Measurements from ENCODE around the gene FHIT. TPM values are rescaled to one million over a fixed set of nuclear protein-coding genes. Genes with fewer than 3 reads are reported as not detected.

The FHIT gene
- total RNA-seq, 1 donor from 2014 or later = 23.8 TPM

DNA sequence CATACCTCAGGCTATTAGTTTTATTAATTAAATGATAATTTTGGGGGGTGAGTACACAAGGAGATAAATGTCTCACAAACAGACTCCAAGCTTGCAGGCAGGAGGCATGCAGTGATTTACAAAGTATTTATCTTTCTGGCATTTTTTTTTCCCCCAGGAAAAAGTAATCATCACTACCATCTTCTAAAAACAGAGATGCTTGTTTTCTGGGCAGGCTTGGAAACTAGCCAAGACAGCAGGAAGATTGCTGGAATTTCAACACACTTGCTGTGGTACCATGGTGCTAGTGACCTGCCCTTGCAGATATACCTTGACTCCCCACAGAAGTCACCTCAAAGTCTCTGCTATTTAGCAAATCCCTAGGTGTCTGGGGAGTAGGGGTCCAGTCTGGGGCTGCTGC is 1468.6 kb downstream of the FHIT start:
- no peak overlapping the region for H3K27ac Mint-ChIP-seq
- peaks cover 47% of the 10 kb centered on the region for H3K36me3 Mint-ChIP-seq (ENCODE audit: low read depth)
- H3K4me1 Mint-ChIP-seq = peaks cover 31% of the 10 kb centered on the region
- peaks cover 4% of the 10 kb centered on the region for H3K9me3 Mint-ChIP-seq
- H3K4me3 Mint-ChIP-seq = no peak overlapping the region
- intact Hi-C loops (cut with micrococcal nuclease) = loop anchor here (2.0 to 10.0 kb wide), 5 partner anchors 50 to 568 kb away; no protein-coding TSS in a partner anchor
- no peak for DNase-seq
- H3K27me3 Mint-ChIP-seq = no peaks in the 10 kb centered on the region

DNA sequence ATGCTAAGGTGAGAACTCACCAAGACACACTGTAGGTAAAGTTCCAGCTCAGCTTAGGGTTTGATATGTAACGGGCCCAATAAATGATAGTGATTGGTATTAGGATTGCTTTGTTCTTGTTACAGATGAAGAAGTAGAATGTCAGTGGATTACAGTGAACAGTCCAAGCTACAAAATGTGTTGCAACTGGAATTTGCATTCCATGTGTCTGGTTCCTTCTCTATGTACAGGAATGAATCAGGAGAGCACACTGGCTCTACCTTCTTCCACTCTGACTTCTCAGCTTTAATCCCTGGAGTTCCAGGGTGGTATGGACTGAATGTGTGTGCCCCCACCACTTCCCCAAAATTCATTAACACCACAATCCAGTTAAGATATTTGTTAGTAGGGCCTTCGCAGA is 1471.0 kb downstream of the FHIT start:
- Mint-ChIP-seq H3K4me3 (no peak overlapping the region), H3K4me1 (peaks cover 40% of the 10 kb centered on the region), H3K36me3 (ENCODE audit: low read depth) (peaks cover 30% of the 10 kb centered on the region), H3K9me3 (peaks cover 4% of the 10 kb centered on the region), H3K27me3 (no peaks in the 10 kb centered on the region), H3K27ac (no peak overlapping the region)
- no peak for DNase-seq
- intact Hi-C loops (cut with micrococcal nuclease) = loop anchor here (5.0 to 10.0 kb wide), 4 partner anchors 48 to 565 kb away; no protein-coding TSS in a partner anchor

DNA sequence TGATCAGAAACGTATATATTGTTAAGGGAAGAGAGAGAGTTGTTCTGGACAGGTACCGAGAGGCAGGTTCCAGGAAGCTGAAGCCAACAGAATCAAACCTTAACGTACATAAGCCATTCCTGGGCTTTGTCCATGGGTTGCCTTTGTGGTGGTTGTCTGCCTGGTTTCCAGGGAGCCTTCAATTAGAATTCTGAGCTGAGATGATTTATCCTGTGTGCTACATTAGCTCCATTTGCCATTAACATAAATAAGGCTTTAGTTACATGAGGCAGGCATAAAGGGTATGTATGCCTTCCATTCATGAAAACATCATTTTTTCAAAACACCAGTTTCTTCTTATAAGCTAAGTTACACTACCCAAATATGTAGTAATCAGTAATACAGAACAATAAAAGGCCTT is 1472.0 kb downstream of the FHIT start:
- no peak overlapping the region for H3K27ac Mint-ChIP-seq
- no peak for DNase-seq
- H3K27me3 Mint-ChIP-seq = no peaks in the 10 kb centered on the region
- H3K36me3 Mint-ChIP-seq (ENCODE audit: low read depth) = peaks cover 30% of the 10 kb centered on the region
- H3K4me1 Mint-ChIP-seq = peaks cover 38% of the 10 kb centered on the region
- peaks cover 4% of the 10 kb centered on the region for H3K9me3 Mint-ChIP-seq
- intact Hi-C loops (cut with micrococcal nuclease) = loop anchor here (10.0 kb wide), 1 partner anchor 276 kb away; no protein-coding TSS in a partner anchor
- H3K4me3 Mint-ChIP-seq = no peak overlapping the region

DNA sequence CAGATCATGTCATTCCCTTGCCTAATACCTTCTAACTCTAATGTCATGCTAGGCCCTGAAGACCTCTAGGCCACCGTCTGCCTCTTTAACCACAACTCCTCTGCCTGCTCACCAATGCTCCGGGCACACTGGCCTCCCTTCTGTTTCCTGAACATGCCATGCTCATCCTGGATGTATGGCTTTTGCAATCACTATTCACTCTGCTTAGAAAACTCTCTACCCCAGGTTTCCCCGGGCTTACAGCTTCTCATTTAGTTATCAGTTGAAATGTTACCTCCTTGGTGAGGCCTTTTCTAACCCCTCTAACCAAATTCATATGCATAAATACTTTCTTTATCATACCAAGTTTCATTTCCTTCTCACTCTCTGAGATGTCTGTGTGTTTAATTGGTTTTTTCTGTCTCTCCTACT is 1473.6 kb downstream of the FHIT start:
- no peak overlapping the region for H3K4me3 Mint-ChIP-seq
- H3K36me3 Mint-ChIP-seq (ENCODE audit: low read depth) = peaks cover 22% of the 10 kb centered on the region
- peak overlapping the region; percentile 30 for H3K27ac Mint-ChIP-seq
- H3K27me3 Mint-ChIP-seq = no peaks in the 10 kb centered on the region
- peaks cover 4% of the 10 kb centered on the region for H3K9me3 Mint-ChIP-seq
- H3K4me1 Mint-ChIP-seq = peaks cover 39% of the 10 kb centered on the region
- no peak for DNase-seq
- intact Hi-C loops (cut with micrococcal nuclease) = loop anchor here (10.0 kb wide), 1 partner anchor 277 kb away; no protein-coding TSS in a partner anchor

DNA sequence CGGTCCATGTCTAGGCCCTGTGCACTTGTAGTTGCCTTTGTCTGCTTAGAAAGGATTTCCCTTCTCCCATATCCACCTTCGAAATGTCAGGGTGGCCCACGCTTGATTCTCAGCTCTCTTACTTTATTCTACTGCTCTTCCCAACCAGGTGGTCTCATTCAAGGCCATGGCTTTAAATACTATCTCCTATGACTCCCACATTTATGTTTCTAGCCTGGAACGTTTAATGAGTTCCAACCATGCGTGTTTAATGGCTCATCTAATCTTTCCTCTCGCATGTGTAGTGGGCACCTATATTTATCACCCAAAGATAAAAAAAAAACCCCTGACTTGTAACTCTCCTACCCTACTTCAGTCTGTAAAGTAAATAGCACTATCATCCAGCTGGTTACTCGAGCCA is 1474.2 kb downstream of the FHIT start:
- no peak for DNase-seq
- Mint-ChIP-seq H3K27me3 (no peaks in the 10 kb centered on the region), H3K4me3 (no peak overlapping the region), H3K9me3 (peaks cover 4% of the 10 kb centered on the region), H3K27ac (no peak overlapping the region), H3K4me1 (peaks cover 42% of the 10 kb centered on the region), H3K36me3 (ENCODE audit: low read depth) (peaks cover 21% of the 10 kb centered on the region)
- intact Hi-C loops (cut with micrococcal nuclease) = loop anchor here (10.0 kb wide), 1 partner anchor 278 kb away; no protein-coding TSS in a partner anchor

DNA sequence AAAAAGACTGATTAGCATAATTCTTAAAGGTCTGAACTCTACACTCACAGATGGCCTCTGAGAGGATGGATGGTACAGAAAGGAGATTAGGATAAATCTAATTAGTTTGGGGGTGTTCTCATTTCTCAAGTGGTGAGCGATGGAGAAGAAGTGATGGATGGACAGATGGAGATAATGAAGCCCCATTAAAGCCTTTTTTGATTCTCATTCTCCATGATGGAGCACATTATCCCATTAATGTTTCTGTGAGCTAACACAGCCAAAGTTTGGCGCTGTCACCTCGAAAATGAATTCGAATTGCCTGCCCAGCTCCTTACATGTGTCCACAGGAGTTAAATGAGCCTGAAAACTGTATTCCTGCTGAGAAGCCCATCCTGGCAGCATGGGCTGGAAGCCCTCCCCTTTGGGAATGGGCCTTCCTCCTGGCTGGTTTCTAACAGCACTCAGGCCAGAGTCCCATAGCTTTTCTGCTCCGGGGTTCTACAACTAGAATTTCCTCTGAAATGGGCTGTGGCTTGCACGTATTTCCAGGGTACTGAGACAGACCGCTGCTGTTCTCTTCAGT is 1475.4 kb downstream of the FHIT start:
- intact Hi-C loops (cut with micrococcal nuclease) = loop anchor here (10.0 kb wide), 1 partner anchor 279 kb away; no protein-coding TSS in a partner anchor
- peaks cover 27% of the 10 kb centered on the region for H3K36me3 Mint-ChIP-seq (ENCODE audit: low read depth)
- peaks cover 4% of the 10 kb centered on the region for H3K9me3 Mint-ChIP-seq
- no peak for DNase-seq
- no peaks in the 10 kb centered on the region for H3K27me3 Mint-ChIP-seq
- no peak overlapping the region for H3K4me3 Mint-ChIP-seq
- H3K4me1 Mint-ChIP-seq = peaks cover 50% of the 10 kb centered on the region
- H3K27ac Mint-ChIP-seq = no peak overlapping the region

DNA sequence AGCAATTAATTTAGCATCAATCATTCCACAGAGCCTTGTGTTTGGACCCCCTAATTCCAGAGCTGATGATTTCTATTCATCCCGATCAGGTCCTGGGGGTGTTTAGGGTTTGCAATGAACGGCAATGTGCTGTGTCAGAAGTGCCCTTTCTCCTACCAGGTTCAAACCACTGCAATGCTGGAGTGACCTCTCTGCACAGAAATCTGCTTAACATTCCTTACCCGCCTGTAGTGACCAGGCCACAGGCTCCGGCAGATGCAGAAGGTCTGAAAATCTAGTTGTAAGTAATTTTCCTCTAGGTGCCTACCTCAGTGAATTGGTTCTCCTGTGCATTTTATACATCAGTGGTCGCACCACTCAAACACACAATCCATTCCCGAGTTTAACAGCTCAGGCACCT is 1476.1 kb downstream of the FHIT start:
- intact Hi-C loops (cut with micrococcal nuclease) = loop anchor here (10.0 kb wide), 1 partner anchor 280 kb away; no protein-coding TSS in a partner anchor

DNA sequence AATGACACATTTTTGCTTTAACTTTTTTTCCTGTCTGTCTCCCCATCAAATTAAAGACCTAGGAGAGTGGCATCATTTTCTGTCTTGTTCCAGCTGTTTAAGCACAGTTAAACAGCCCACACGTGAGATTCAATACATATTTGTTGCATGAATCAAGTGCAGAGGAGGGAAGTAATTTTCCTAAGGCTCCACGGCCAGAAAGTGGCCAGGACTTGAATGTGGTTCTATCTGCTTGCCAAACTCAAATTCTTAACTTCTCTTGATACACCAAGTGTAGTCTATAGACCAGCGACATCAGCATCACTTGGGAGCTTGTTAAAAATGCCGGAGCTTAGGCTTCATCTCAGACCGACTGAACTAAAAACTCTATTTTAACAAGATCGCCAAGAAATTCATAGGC is 1476.6 kb downstream of the FHIT start:
- Mint-ChIP-seq H3K4me1 (peaks cover 53% of the 10 kb centered on the region), H3K9me3 (peaks cover 3% of the 10 kb centered on the region), H3K27me3 (no peaks in the 10 kb centered on the region), H3K27ac (no peak overlapping the region), H3K36me3 (ENCODE audit: low read depth) (peaks cover 26% of the 10 kb centered on the region), H3K4me3 (no peak overlapping the region)
- intact Hi-C loops (cut with micrococcal nuclease) = loop anchor here (10.0 kb wide), 1 partner anchor 280 kb away; no protein-coding TSS in a partner anchor
- DNase-seq = no peak

More for the DNA sequence above, 1476.1 kb downstream of the FHIT start:
- Mint-ChIP-seq H3K4me3 (no peak overlapping the region), H3K4me1 (peaks cover 53% of the 10 kb centered on the region), H3K36me3 (ENCODE audit: low read depth) (peaks cover 26% of the 10 kb centered on the region), H3K27me3 (no peaks in the 10 kb centered on the region), H3K9me3 (peaks cover 4% of the 10 kb centered on the region), H3K27ac (no peak overlapping the region)
- no peak for DNase-seq

DNA sequence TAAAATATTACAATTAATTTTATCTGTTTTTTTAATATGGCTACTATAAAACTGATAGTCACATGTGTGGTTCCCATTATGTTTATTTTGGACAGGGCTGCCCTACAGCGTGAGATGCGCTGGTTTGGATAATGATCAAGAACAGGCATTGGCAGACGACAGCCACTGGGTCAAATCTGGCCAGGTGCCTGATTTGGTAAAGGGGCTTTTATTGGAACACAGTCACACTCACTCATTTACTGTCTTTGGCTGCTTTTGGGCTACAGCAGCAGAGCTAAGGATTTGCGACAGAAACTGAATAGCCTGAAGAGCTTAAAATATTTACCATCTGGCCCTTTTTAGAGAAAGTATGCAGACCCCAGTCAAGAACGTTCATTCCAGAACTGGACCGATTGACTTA is 1477.3 kb downstream of the FHIT start:
- Mint-ChIP-seq H3K36me3 (ENCODE audit: low read depth) (peaks cover 21% of the 10 kb centered on the region), H3K27me3 (no peaks in the 10 kb centered on the region), H3K27ac (no peak overlapping the region), H3K9me3 (no peaks in the 10 kb centered on the region), H3K4me1 (peaks cover 53% of the 10 kb centered on the region), H3K4me3 (no peak overlapping the region)
- intact Hi-C loops (cut with micrococcal nuclease) = loop anchor here (2.0 to 10.0 kb wide), 2 partner anchors 19 to 281 kb away; no protein-coding TSS in a partner anchor
- DNase-seq = no peak

DNA sequence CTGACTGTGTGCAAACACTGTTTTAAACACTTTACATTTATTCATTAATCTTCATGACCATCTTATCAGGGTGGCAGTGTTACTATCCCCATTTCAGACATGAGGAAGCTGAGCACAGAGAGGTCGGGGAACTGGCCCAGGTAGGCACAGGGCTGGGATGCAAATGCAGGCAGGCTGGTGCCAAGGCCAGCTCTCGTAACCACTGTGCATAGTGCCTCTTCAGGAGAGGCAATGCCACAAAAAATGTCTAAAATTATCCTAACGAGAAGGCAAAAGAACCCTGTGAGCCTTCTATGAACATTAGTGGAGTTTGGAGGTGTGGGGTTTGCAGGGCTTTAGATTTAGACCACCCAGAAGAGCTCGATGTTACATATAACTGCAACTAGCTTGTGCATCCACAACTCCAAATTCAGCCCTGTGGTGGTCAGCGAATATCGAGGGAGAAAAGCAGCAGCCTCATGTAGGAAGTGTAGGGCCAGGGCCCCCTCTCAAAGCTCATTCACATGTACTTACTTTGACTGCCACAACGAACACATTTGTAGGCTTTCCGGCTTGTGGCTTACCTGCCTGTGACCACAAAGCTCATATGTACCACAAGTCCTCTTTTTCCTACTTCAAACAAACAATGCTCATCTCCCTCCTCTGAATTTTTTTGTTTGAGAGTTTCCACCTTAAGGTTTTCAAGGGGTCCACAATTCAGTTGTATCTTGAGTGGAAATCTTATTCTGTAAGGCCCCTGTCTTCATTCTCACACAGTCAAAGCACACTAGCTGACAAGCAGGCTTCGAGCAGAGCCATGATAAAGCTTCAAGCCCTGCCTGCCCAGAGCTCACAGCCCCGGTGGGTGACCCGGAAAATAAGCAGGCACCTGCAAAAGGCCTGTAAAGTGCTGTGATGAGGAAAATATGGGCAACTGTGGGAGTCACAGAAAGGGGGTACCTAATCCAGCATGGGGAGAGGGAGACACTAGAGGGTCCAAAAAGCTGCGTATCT is 1478.5 kb downstream of the FHIT start:
- Mint-ChIP-seq H3K4me3 (peak overlapping the region; percentile 56), H3K27me3 (no peaks in the 10 kb centered on the region), H3K9me3 (peaks cover 3% of the 10 kb centered on the region), H3K27ac (peak overlapping the region; percentile 67), H3K4me1 (peaks cover 45% of the 10 kb centered on the region), H3K36me3 (ENCODE audit: low read depth) (peaks cover 18% of the 10 kb centered on the region)
- DNase-seq = peak; percentile 90
- intact Hi-C loops (cut with micrococcal nuclease) = loop anchor here (2.0 to 10.0 kb wide), 2 partner anchors 18 to 282 kb away; no protein-coding TSS in a partner anchor

DNA sequence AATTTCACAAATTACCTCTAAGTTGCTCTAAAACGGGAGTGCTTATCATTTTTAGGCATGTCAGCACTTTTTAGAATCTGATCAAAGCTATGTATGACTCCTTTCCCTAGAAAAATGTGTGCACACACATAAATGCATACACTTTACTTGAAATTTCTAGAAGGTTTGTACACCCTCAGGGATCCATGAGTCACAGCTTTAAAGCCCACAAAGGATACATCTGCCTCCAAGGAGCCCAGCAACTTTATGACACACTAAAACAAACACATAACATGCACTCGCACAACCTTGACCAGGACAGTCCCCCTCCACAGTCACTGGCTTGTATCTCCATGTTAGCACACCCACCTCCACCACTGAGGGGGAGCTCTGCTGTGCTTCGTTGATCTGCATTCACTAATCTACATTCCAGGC is 1479.5 kb downstream of the FHIT start:
- Mint-ChIP-seq H3K4me3 (peak overlapping the region; percentile 56), H3K36me3 (ENCODE audit: low read depth) (peaks cover 18% of the 10 kb centered on the region), H3K27me3 (no peaks in the 10 kb centered on the region), H3K27ac (peak overlapping the region; percentile 67), H3K9me3 (peaks cover 3% of the 10 kb centered on the region), H3K4me1 (peaks cover 39% of the 10 kb centered on the region)
- DNase-seq = no peak
- intact Hi-C loops (cut with micrococcal nuclease) = loop anchor here (2.0 to 10.0 kb wide), 2 partner anchors 17 to 283 kb away; no protein-coding TSS in a partner anchor

DNA sequence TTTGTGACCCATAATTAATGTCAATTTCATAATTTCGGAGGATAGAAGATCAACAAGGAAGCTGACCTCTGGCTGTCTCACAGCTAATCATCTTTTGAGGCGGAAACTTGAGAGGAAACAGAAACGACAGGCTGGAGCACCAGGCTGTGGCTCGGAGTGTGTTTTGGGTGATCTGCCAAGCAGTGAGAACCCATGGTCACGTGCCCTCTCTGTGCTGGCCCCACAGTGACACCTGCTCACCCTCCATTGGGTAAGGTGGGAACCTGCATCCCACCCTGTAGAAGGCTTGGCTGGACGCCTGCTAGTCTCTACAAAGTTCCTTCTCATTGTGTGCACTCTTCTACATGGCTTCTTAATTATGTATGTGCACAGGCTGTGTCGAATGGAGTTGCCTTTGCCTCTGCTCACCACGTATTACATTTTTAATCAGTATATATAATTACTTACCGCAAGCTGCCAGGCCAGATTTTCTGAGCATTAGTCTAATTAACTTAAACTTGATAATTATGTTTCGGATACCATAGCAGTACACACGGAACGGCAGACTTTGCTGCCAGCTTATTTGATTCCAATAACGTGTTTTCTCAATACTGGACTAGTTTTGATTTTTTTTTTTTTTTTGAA is 1482.0 kb downstream of the FHIT start:
- H3K27ac Mint-ChIP-seq = no peak overlapping the region
- H3K9me3 Mint-ChIP-seq = peaks cover 3% of the 10 kb centered on the region

DNA sequence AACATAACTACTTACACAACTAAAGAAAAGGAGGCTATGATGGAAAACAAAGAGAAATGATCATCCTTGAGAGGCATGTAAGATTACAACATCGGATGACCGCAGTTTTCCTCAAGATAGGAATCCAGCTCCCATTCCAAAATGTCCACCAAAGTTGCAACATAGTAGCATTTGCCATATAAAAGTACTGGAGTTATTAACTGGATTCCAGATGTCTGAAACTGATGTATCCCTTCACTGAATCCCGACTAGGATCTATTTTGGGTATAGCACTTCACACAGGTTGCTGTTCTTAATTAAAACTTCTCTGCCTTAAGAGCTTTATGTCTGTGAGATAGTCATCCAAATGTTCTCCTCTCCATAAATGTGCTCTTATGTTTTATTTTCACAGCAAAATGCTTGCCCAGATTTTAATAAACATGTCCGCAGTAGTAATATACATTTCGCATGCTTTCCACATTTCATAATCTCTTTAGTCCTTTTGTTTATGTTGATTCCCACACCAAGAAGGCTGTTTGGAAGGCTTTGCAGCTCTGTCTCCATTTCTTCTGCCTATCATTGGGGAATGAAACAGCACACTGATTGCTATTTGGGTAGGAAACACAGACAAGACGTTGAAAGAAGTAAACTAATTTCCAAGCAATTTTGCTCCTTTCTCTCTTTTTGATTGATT is 1484.9 kb downstream of the FHIT start:
- no peak overlapping the region for H3K4me3 Mint-ChIP-seq
- intact Hi-C loops (cut with micrococcal nuclease) = no loop called here
- no peak overlapping the region for H3K27ac Mint-ChIP-seq
- DNase-seq = no peak
- peaks cover 14% of the 10 kb centered on the region for H3K36me3 Mint-ChIP-seq (ENCODE audit: low read depth)
- peaks cover 3% of the 10 kb centered on the region for H3K9me3 Mint-ChIP-seq
- peaks cover 10% of the 10 kb centered on the region for H3K4me1 Mint-ChIP-seq
- no peaks in the 10 kb centered on the region for H3K27me3 Mint-ChIP-seq

More for the DNA sequence above, 1482.0 kb downstream of the FHIT start:
- intact Hi-C loops (cut with micrococcal nuclease) = no loop called here
- no peak for DNase-seq
- Mint-ChIP-seq H3K36me3 (ENCODE audit: low read depth) (peaks cover 17% of the 10 kb centered on the region), H3K27me3 (no peaks in the 10 kb centered on the region), H3K4me1 (peaks cover 29% of the 10 kb centered on the region), H3K4me3 (no peak overlapping the region)
